OCI-LY1 (cell line): ENCODE measurements around the gene ABCA13.

Experiments used
- H2AFZ ChIP-seq: fragments of 200-600 bp; sonication (generic), shearing (Covaris generic); 2 replicates; pipeline ENCODE4 v1.6.0; 2014; ENCODE audit warnings: antibody characterized with exemption, mild to moderate bottlenecking, low read length
- H3F3A ChIP-seq: fragments of 200-600 bp; sonication (generic), shearing (Covaris generic); 2 replicates; pipeline ENCODE4 v1.6.0; 2014; ENCODE audit warnings: mild to moderate bottlenecking, antibody characterized with exemption, low read length, moderate library complexity; ENCODE audit not compliant: insufficient read depth
- H3K27ac ChIP-seq: fragments of 200-600 bp; sonication (generic); 2 replicates; pipeline ENCODE4 v1.5.1; 2014; ENCODE audit warnings: low read length, mixed run types, mild to moderate bottlenecking, low read depth; ENCODE audit not compliant: poor library complexity, severe bottlenecking
- H3K27me3 ChIP-seq: fragments of 200-600 bp; sonication (generic); 2 replicates; pipeline ENCODE4 v1.6.0; 2014; ENCODE audit warnings: antibody characterized with exemption, mild to moderate bottlenecking, low read length, moderate library complexity; ENCODE audit not compliant: insufficient read depth
- H3K36me3 ChIP-seq: fragments of 200-600 bp; sonication (generic); 2 replicates; pipeline ENCODE4 v1.6.1; 2014; ENCODE audit warnings: mild to moderate bottlenecking, antibody characterized with exemption, low read length, moderate library complexity, mixed read lengths; ENCODE audit not compliant: insufficient read depth
- H3K4me1 ChIP-seq: fragments of 200-600 bp; sonication (generic); 2 replicates; pipeline ENCODE4 v1.5.1; 2014; ENCODE audit warnings: mild to moderate bottlenecking, low read length, moderate library complexity; ENCODE audit not compliant: insufficient read depth, severe bottlenecking
- H3K4me2 ChIP-seq: fragments of 200-600 bp; sonication (generic), shearing (Covaris generic); 2 replicates; pipeline ENCODE4 v1.6.1; 2014; ENCODE audit warnings: low read length
- H3K4me3 ChIP-seq: fragments of 200-600 bp; sonication (generic); 2 replicates; pipeline ENCODE4 v1.5.1; 2014; ENCODE audit warnings: low read length, low read depth, mild to moderate bottlenecking, mixed read lengths; ENCODE audit not compliant: poor library complexity, severe bottlenecking
- H3K79me2 ChIP-seq: fragments of 200-600 bp; shearing (Covaris generic); 2 replicates; pipeline ENCODE4 v1.6.1; 2016; ENCODE audit warnings: mixed run types, low read length, mixed read lengths; ENCODE audit not compliant: insufficient read depth
- H3K9ac ChIP-seq: fragments of 200-600 bp; sonication (generic), shearing (Covaris generic); 2 replicates; pipeline ENCODE4 v1.6.1; 2014; ENCODE audit warnings: mild to moderate bottlenecking, low read length, mixed read lengths
- H3K9me2 ChIP-seq: fragments of 200-600 bp; sonication (generic), shearing (Covaris generic); 2 replicates; pipeline ENCODE4 v1.6.1; 2014; ENCODE audit warnings: low read depth, mild to moderate bottlenecking, low read length, mixed read lengths
- H3K9me3 ChIP-seq: fragments of 200-600 bp; shearing (Covaris generic); 2 replicates; pipeline ENCODE4 v1.6.1; 2014; ENCODE audit warnings: low read length, mixed read lengths
- H4K20me1 ChIP-seq: fragments of 200-600 bp; sonication (generic), shearing (Covaris generic); 2 replicates; pipeline ENCODE4 v1.6.0; 2016; ENCODE audit warnings: mild to moderate bottlenecking, low read length; ENCODE audit not compliant: insufficient read depth
- EZH2 ChIP-seq: fragments of 200-600 bp; sonication (generic), shearing (Covaris generic); IDR thresholded peaks from 2 replicates; pipeline ENCODE4 v1.8.0; 2017; ENCODE audit warnings: borderline replicate concordance, mixed run types, mild to moderate bottlenecking, antibody characterized with exemption, low read length, moderate library complexity, mixed read lengths
- TF ChIP-seq, protein P1 (sequence below): fragments of 200-600 bp; sonication (generic), shearing (Covaris generic); IDR thresholded peaks from 2 replicates; pipeline ENCODE4 v1.5.1; 2017; ENCODE audit warnings: mild to moderate bottlenecking, antibody characterized with exemption, low read length, moderate library complexity, mixed read lengths

Gene ABCA13

DNA sequence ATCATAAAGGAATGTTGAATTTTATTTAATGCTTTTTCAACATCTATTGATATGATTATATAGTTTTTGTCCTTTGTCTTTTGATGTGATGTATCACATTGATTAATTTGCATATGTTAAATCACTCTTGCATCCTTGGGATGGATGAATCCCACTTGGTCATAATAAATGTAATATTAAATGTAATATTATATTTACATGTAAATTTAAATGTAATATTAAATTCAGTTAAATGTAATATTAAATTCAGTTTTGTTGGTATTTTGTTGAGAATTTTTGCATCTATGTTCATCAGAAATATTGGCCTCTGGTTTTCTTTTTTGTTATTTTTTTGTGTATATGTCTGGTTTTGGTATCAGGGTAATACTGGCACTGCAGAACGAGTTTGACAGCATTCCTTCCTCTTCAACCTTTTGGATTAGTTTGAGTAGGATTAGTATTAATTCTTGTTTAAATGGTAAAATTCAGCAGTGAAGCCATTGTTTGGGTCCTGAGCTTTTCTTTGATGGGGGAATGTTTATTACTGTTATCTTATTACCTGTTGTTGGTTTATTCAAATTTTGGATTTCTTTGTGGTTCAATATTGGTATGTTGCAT, 37.8 kb downstream of the ABCA13 start:
- Histone ChIP-seq H3K4me1 (no peaks in the 10 kb centered on the region), H4K20me1 (no peaks in the 10 kb centered on the region), H3F3A (no peaks in the 10 kb centered on the region), H3K4me3 (no peak overlapping the region), H3K4me2 (no peak overlapping the region), H3K9ac (no peak overlapping the region), H3K27ac (no peak overlapping the region), H3K79me2 (no peaks in the 10 kb centered on the region), H3K36me3 (no peaks in the 10 kb centered on the region), H3K9me2 (no peaks in the 10 kb centered on the region), H3K27me3 (no peaks in the 10 kb centered on the region), H2AFZ (no peak overlapping the region), H3K9me3 (no peaks in the 10 kb centered on the region)
- TF ChIP-seq, protein P1, sequence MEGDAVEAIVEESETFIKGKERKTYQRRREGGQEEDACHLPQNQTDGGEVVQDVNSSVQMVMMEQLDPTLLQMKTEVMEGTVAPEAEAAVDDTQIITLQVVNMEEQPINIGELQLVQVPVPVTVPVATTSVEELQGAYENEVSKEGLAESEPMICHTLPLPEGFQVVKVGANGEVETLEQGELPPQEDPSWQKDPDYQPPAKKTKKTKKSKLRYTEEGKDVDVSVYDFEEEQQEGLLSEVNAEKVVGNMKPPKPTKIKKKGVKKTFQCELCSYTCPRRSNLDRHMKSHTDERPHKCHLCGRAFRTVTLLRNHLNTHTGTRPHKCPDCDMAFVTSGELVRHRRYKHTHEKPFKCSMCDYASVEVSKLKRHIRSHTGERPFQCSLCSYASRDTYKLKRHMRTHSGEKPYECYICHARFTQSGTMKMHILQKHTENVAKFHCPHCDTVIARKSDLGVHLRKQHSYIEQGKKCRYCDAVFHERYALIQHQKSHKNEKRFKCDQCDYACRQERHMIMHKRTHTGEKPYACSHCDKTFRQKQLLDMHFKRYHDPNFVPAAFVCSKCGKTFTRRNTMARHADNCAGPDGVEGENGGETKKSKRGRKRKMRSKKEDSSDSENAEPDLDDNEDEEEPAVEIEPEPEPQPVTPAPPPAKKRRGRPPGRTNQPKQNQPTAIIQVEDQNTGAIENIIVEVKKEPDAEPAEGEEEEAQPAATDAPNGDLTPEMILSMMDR: no peak
- TF ChIP-seq EZH2: no peak

DNA sequence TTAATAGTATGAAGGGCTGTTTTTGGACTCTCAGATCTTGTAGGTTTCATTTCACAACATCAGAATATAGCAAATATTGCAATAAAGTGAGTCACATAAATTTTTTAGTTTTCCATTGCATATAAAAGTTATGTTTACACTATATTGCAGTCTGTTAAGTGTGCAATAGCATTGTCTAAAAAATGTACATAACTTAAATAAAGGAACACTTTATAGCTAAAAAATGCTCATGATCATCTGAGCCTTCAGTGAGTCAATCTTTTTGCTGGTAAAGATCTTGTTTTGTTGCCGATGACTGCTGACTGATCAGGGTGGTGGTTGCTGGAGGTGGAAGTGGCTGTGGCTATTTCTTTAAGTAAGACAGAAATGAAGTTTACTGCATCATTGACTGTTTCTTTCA, 42.0 kb downstream of the ABCA13 start:
- H3K27ac ChIP-seq: no peak overlapping the region
- TF ChIP-seq, protein P1: no peak
- H3K9me3 ChIP-seq: no peaks in the 10 kb centered on the region
- no peak overlapping the region for H3K9ac ChIP-seq
- H3K4me1 ChIP-seq: no peaks in the 10 kb centered on the region
- H4K20me1 ChIP-seq: no peaks in the 10 kb centered on the region
- no peak overlapping the region for H3K4me3 ChIP-seq
- no peaks in the 10 kb centered on the region for H3K9me2 ChIP-seq
- H3K27me3 ChIP-seq: 0 out of 2 replicates have a peak, but pooled peaks cover 4% of the 10 kb centered on the region
- H3K4me2 ChIP-seq: no peak overlapping the region
- H3K36me3 ChIP-seq: no peaks in the 10 kb centered on the region
- H3K79me2 ChIP-seq: no peaks in the 10 kb centered on the region
- H3F3A ChIP-seq: no peaks in the 10 kb centered on the region
- no peak overlapping the region for H2AFZ ChIP-seq

DNA sequence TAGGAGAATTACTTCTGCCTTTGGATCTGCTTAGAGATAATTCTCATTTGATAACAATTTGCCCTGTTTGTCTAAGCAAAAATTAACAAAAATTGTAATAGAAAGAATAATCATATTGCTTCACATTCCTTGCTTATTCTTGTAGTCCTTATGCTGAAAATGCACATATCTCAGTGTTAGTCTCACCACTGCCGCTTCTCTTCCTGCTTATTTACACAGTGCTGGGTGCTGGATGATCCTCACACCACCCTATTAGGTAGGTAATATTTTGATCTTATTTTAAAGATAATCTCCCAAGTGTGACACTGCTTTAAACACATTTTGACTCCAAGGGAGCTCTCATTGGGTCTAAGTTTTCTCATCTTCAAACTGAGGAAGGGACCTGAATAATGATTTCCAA, 46.0 kb downstream of the ABCA13 start:
- Histone ChIP-seq H3K9ac (no peak overlapping the region), H2AFZ (no peak overlapping the region), H3K79me2 (no peaks in the 10 kb centered on the region), H4K20me1 (no peaks in the 10 kb centered on the region), H3K4me1 (no peaks in the 10 kb centered on the region), H3K4me2 (no peak overlapping the region), H3F3A (no peaks in the 10 kb centered on the region), H3K36me3 (no peaks in the 10 kb centered on the region), H3K9me2 (no peaks in the 10 kb centered on the region), H3K9me3 (no peaks in the 10 kb centered on the region), H3K4me3 (no peak overlapping the region), H3K27me3 (0 out of 2 replicates have a peak, but pooled peaks cover 7% of the 10 kb centered on the region), H3K27ac (no peak overlapping the region)
- TF ChIP-seq, protein P1: no peak
- no peak for TF ChIP-seq EZH2
